DMS153 treated with DMSO at 0.1 percent for 48 hours (cell line): ENCODE measurements around the gene CRIM1.
A peak's percentile ranks its signal among the peaks of the same experiment; 100 is the strongest.

Experiments used
- DNase-seq: peaks from one replicate; lab custom pipeline; 2025; ENCODE audit not compliant: unreplicated experiment; lab: John Stamatoyannopoulos, UW

The CRIM1 gene

DNA sequence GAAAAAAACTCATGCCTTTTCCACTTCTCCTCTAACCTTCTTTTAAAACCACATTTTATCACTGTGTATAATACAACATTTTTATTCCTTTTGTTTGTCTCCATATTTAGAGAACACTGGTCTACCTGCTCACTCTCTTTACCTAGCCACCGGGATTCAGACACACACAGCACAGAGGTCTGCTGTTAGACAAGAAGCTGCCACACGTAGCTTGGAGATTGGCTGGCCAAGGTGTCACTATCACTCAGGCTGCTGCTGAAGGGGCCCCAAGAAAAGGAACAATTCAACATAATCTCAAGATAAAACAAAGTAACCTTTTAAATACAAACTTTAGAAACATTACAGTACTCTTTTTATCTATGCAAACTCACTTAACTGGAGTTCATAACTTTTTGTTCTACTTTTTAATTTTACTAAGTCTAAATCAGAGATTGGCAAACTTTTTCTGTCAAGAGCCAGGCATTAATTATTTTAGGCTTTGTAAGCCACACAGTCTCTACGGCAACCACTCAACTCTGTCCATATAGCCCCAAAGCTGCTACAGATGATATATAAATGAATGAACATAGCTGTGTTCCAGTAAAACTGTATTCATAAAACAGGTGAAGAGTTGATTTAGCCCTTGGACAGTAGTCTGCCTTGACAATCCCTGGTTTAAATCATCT, 216.6 kb downstream of the CRIM1 start:
- DNase-seq, result no peak

DNA sequence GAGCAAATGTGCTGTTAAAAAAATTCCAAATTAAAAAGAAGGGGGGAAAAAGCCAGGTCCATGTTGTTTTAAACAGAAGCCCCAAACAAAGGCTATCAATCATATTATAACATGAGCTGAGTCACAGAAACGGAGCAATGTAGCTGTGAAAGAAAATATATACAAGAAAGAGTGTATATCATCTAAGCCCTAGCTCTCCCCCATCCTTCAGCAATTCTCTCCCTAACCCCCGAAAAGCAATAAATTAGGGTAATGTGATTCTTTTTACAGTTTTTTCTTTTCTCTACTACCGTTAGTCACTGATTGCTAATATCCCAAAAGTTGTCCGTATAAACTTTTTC, 217.1 kb downstream of the CRIM1 start:
- no peak for DNase-seq

- DNase-seq, result no peak
Measured at GRCh38 chr2:36573165-36573564, 217.6 kb downstream of the CRIM1 start.

DNA sequence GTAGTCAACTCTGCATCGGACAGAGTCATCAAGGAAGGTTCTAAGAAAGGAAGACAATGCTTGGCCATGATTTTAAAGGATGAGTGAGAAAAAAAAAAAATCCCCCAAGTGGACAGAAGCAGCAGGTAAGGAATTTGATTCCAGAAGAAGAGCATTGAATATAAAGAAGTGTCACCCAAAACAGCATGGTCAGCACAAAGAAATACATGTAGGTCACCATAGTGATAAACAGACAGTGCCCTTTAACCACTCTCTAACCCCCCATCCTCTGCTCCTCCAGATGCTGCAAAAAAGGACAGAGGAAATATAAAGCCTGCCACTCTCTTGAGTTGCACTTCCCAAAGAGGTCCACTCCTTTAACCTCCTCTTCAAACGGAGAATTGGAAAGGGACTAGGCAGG, 219.0 kb downstream of the CRIM1 start:
- DNase-seq, result no peak

- no peak for DNase-seq
Measured at GRCh38 chr2:36577884-36578283, 222.3 kb downstream of the CRIM1 start.

DNA sequence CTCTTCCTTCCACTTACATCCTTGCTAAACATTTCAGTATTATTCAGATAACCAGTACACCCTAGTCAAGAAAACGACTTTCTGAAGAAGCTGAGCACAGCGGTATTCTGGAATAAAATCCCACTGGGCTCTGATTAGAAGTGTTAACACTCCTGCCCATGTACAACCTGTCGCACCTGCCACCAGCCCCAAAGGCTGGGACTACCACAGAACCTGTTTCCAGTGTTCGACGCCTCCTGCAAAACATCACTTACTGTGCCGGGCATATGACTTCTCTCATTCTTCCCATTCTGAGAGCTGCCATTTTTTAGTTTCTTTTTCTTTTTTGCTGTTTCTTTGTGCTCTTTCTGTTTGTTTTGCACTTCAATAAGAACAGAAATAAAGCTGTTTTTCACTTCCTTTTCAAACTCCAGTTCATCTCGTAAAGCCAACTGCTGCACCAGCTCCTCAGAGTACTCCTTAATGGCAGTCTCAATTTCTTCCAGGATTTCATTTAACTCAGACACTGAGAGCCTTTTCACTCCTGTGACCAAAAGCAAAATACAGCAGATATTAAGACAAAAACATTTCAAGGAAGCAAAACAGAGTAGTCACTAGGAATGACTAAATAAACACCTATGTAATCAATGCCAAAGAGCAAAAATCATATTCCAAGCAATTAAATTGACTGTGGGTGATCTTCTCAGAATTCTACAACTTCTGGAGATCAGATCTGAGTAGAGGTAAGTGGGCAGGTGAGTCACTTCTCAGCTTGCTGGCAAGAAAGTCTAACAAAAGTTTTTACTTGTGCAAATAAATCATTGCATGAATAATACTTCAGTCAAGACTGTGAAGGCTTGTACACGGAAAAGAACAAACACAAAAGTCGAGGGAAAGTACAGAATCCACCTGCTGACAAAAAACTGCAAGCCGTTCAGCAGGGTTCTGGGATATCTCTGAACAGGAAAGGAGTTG, 223.0 kb downstream of the CRIM1 start:
- DNase-seq, result no peak

- DNase-seq, result no peak
Measured at GRCh38 chr2:36579297-36579664, 223.7 kb downstream of the CRIM1 start.

DNA sequence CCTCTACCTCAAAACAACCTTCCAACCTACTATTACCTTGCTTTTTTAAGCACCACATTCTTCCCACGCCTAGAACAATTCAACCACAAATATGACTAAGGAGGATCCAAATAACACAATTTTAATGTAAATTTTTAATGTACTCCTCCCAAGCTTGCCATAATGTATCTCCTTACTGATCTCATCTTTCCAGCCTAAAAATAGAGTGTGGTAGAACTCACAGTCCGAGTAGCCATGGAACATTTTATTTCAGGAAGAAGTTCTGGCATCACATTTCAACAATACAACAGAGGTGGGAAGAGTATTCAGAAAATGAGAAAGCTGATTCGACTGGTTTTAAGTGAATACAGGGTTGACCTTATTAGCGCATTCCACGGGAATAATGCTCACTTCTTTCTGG, 227.0 kb downstream of the CRIM1 start:
- no peak for DNase-seq

GRCh38 chr2:36582951-36583350, 227.4 kb downstream of the CRIM1 start:
- DNase-seq, result no peak

DNA sequence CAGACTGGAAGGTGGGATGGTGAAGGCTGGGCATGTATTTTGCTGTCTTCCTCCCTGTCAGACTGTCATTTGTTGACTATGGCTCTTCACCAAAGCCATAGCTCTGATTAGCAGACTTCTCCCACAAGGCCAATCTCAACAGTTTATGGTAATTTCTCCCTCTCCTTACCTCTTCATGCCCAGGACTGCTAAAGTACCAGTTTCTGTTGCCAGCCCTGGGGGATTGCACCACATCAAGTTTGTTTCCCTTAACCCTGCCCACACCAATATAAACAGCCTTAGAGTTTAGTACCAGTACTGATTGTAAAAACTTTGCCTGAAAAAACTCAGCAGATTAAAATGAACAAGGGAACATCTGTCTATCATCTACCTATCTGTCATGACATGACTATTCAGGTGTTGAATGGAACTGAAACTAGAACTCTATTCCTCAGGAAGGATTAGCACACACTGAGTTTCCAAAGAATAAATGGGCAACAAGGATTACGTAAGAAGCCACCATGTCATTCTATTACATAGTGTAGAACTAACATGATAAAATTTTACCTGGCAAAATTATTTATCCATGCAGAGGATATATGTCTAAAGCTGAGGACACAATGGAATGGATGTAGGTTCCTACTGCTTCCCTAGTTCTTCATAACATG, 228.7 kb downstream of the CRIM1 start:
- DNase-seq, result no peak

- no peak for DNase-seq
Measured at GRCh38 chr2:36586672-36587071, 231.1 kb downstream of the CRIM1 start.

GRCh38 chr2:36587101-36587500, 231.5 kb downstream of the CRIM1 start:
- no peak for DNase-seq

DNA sequence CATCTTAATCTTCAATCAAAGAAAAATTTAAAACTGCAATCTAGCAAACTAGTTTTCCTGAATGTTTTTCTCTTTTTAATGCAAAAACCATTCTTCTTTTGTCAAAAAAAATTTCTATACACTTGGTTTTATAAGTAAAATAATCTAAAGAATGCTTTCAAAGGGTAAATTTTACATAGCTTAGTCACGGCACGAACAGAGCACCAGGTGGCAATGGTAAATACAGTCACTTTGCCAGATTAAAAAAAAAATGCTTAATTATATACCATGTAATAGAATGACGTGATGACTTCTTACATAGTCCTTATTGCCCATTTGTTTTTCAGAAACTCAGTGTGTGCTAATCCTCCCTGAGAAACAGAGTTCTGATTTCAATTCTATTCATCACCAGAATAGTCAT, 232.0 kb downstream of the CRIM1 start:
- no peak for DNase-seq

DNA sequence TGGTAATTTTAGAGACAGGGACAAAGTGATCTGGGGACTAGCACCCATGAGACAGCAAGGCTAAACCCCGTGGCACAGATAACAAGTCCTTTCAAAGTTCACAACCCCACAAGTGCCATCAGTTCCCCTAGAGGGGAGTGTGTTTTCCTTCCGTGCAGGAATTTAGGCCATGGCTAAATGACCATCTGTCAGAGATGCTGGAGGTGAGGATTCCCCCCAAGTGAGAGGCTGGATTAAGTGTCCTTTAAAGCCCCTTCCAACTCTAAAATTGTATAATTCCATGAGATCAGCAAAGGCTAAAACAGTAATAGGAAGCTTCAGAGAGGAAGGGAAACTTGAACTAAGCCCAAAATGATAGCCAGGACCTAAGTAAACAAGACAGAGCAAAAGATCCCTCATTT, 233.7 kb downstream of the CRIM1 start:
- no peak for DNase-seq

GRCh38 chr2:36594849-36595248, 239.3 kb downstream of the CRIM1 start:
- DNase-seq, result no peak

GRCh38 chr2:36596397-36596796, 240.8 kb downstream of the CRIM1 start:
- no peak for DNase-seq

- no peak for DNase-seq
Measured at GRCh38 chr2:36597003-36597531, 241.5 kb downstream of the CRIM1 start.

- peak; percentile 45 for DNase-seq
Measured at GRCh38 chr2:36597532-36598377, 242.2 kb downstream of the CRIM1 start, which contains the start of gene FEZ2. Gene FEZ2 (minus strand): TSS chr2:36598168. CDS start chr2:36598142, 26 bp downstream.
